ENCODE results near the gene PPP1R14C.

- TF ChIP-seq EP300 (conservative IDR thresholded peaks at IDR 0.05; ENCODE audit: poor library complexity, severe bottlenecking) (no peak), CTCF (IDR thresholded peaks at IDR 0.05; ENCODE audit: poor library complexity, severe bottlenecking) (no peak), RAD21 (conservative IDR thresholded peaks at IDR 0.05) (no peak), POLR2AphosphoS5 (IDR thresholded peaks at IDR 0.05) (no peak)
These were observed 110.0 kb downstream of the PPP1R14C start for GRCh38 chr6:150252714-150253444.

All from neural cell (in vitro differentiated cells).